ENCODE measurements around the gene MSI2. TPM values are rescaled to one million over a fixed set of nuclear protein-coding genes. Genes with fewer than 3 reads are reported as not detected.
A peak's percentile ranks its signal among the peaks of the same experiment; 100 is the strongest.

MSI2 gene
- total RNA-seq, 1 donor from 2014 or later = 140 TPM

GRCh38 chr17:57311281-57312216 lies 55.2 kb downstream of the MSI2 start:
- H3K27ac Mint-ChIP-seq (ENCODE audit: unreplicated experiment) = peak overlapping the region; percentile 23
- no peak overlapping the region for H3K4me3 Mint-ChIP-seq
- H3K27me3 Mint-ChIP-seq (ENCODE audit: low read depth) = no peaks in the 10 kb centered on the region
- H3K4me1 Mint-ChIP-seq = peaks cover 57% of the 10 kb centered on the region
- DNase-seq (ENCODE audit: low read depth, low spot score) = no peak
- peaks cover 6% of the 10 kb centered on the region for H3K36me3 Mint-ChIP-seq (ENCODE audit: low read depth)
- no peak for TF ChIP-seq CTCF (conservative IDR thresholded peaks at IDR 0.05)
- no peaks in the 10 kb centered on the region for H3K9me3 Mint-ChIP-seq

GRCh38 chr17:57312242-57312641 lies 55.9 kb downstream of the MSI2 start:
- TF ChIP-seq CTCF (conservative IDR thresholded peaks at IDR 0.05) = no peak
- Mint-ChIP-seq H3K4me3 (no peak overlapping the region), H3K36me3 (ENCODE audit: low read depth) (peaks cover 6% of the 10 kb centered on the region), H3K9me3 (no peaks in the 10 kb centered on the region), H3K4me1 (peaks cover 57% of the 10 kb centered on the region), H3K27me3 (ENCODE audit: low read depth) (no peaks in the 10 kb centered on the region), H3K27ac (ENCODE audit: unreplicated experiment) (peak overlapping the region; percentile 20)
- no peak for DNase-seq (ENCODE audit: low read depth, low spot score)

DNA sequence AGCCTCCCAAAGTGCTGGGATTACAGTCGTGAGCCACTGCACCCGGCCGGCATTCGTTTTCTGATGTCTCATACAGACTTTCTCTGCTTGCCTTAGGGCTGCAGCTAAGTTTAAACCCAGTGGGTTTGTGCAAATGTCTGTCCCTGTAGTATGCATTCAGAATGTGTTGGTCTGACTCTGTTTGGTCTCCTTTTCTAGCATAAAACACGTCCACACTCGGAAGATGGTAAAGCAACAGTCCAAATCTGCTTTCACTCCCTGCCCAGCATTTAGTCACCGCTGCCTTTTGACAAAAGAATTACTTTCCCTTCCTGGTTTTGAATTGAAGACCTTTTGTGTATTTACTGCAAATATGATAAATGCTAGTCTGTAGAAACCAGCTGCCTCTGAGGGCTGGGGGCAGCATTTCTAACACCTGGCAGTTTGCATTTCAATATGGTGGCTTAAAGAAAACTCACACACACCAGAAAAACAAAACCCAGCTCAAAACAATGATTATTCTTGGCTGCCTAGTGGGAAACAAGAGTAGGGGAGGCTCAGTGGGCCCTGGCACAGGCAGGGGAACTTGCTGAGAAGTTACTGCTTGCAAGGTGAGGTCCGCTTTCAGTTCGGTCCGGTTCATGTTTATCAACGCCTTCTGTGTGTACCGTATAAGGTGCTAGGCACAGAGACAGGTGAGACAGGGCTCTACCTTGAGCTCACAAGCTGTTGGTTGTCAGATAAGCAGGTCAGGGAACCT lies 56.9 kb downstream of the MSI2 start:
- Mint-ChIP-seq H3K4me3 (peak overlapping the region; percentile 61), H3K27me3 (ENCODE audit: low read depth) (no peaks in the 10 kb centered on the region), H3K27ac (ENCODE audit: unreplicated experiment) (peak overlapping the region; percentile 20), H3K36me3 (ENCODE audit: low read depth) (peaks cover 4% of the 10 kb centered on the region), H3K4me1 (peaks cover 54% of the 10 kb centered on the region), H3K9me3 (no peaks in the 10 kb centered on the region)
- no peak for DNase-seq (ENCODE audit: low read depth, low spot score)
- TF ChIP-seq CTCF (conservative IDR thresholded peaks at IDR 0.05) = no peak

DNA sequence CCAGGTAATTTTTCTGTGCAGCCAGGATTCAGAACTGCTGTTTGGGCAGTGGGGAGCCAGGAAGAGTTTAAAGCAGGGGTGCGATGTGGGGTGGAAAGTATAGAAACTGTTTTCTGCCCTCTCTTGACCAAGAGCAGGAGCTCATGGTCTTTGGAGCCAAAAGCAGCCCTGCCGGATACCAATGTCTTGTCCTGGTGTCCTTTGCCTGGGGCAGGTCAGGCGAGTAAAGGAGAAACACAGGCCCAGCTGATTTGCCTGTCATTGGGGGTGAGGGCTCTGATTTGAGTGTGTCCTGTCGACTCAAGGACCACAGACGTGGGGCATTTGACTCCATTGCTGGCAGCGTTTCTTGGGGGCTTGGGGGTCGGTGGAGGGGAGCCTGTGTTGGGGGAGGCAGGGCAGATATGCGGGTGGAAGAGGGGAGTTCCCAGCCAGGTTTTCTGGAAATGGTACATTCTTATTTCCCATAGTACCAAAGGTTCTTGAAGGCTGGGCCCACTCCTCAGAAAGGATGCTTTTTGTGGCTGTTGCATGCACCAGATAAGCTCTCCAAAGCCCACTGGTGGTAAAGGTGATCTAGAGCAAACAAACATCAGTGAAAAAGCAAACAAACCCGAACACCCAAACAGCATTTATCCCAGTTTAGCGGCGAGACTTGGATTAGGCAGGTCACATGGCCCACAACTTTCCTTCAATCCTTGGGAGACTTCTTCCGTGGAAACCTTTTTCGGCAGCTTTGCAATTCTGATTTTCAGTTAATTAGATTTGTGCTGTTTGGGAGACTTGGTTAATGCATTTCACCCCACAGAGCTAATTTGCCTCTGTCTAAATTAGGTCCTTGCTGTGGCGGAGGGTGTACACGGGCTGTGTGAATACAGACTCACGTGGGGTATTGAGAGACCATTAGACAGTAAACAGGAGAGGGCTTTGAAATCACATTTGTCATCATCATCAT lies 59.0 kb downstream of the MSI2 start:
- Mint-ChIP-seq H3K36me3 (ENCODE audit: low read depth) (peaks cover 4% of the 10 kb centered on the region), H3K4me3 (no peak overlapping the region), H3K27ac (ENCODE audit: unreplicated experiment) (no peak overlapping the region), H3K4me1 (peaks cover 70% of the 10 kb centered on the region), H3K27me3 (ENCODE audit: low read depth) (no peaks in the 10 kb centered on the region), H3K9me3 (no peaks in the 10 kb centered on the region)
- TF ChIP-seq CTCF (conservative IDR thresholded peaks at IDR 0.05) = no peak
- no peak for DNase-seq (ENCODE audit: low read depth, low spot score)

- H3K4me3 Mint-ChIP-seq = no peak overlapping the region
- H3K27ac Mint-ChIP-seq (ENCODE audit: unreplicated experiment) = peak overlapping the region; percentile 52
- H3K9me3 Mint-ChIP-seq = no peaks in the 10 kb centered on the region
- no peaks in the 10 kb centered on the region for H3K27me3 Mint-ChIP-seq (ENCODE audit: low read depth)
- H3K4me1 Mint-ChIP-seq = peaks cover 71% of the 10 kb centered on the region
- no peak for TF ChIP-seq CTCF (conservative IDR thresholded peaks at IDR 0.05)
- no peak for DNase-seq (ENCODE audit: low read depth, low spot score)
- peaks cover 4% of the 10 kb centered on the region for H3K36me3 Mint-ChIP-seq (ENCODE audit: low read depth)
Measured at GRCh38 chr17:57316361-57316760, 60.0 kb downstream of the MSI2 start.

Measured in neural crest cell (in vitro differentiated cells).